ENCODE data around the gene CPAMD8. TPM values are rescaled to one million over a fixed set of nuclear protein-coding genes. Genes with fewer than 3 reads are reported as not detected.
"Not testable (repeated sequence)": the region's sequence is repeated elsewhere in the genome, so short reads cannot be mapped to it uniquely, and the experiment has no call there.

Gene CPAMD8
- total RNA-seq, 1 donor from 2014 or later, result 294 TPM

GRCh38 chr19:16938211-16938610 lies 88.4 kb downstream of the CPAMD8 start:
- no peak for DNase-seq (ENCODE audit: extremely low spot score, unreplicated experiment)
- Mint-ChIP-seq H3K4me1 (ENCODE audit: unreplicated experiment) (no peaks in the 10 kb centered on the region), H3K27me3 (ENCODE audit: unreplicated experiment) (peaks cover 13% of the 10 kb centered on the region), H3K36me3 (ENCODE audit: unreplicated experiment) (peaks cover 35% of the 10 kb centered on the region), H3K4me3 (ENCODE audit: unreplicated experiment) (no peak overlapping the region), H3K27ac (ENCODE audit: unreplicated experiment) (no peak overlapping the region), H3K9me3 (ENCODE audit: unreplicated experiment) (peaks cover 18% of the 10 kb centered on the region)
- TF ChIP-seq CTCF (IDR thresholded peaks at IDR 0.05), result no peak

- H3K27ac Mint-ChIP-seq (ENCODE audit: unreplicated experiment); H3K4me1 Mint-ChIP-seq (ENCODE audit: unreplicated experiment); H3K4me3 Mint-ChIP-seq (ENCODE audit: unreplicated experiment); DNase-seq (ENCODE audit: extremely low spot score, unreplicated experiment): not testable (repeated sequence)
- peaks cover 13% of the 10 kb centered on the region for H3K27me3 Mint-ChIP-seq (ENCODE audit: unreplicated experiment)
- H3K36me3 Mint-ChIP-seq (ENCODE audit: unreplicated experiment), result peaks cover 35% of the 10 kb centered on the region
- H3K9me3 Mint-ChIP-seq (ENCODE audit: unreplicated experiment), result peaks cover 18% of the 10 kb centered on the region
Observed at GRCh38 chr19:16937796-16938195, 88.8 kb downstream of the CPAMD8 start.

DNA sequence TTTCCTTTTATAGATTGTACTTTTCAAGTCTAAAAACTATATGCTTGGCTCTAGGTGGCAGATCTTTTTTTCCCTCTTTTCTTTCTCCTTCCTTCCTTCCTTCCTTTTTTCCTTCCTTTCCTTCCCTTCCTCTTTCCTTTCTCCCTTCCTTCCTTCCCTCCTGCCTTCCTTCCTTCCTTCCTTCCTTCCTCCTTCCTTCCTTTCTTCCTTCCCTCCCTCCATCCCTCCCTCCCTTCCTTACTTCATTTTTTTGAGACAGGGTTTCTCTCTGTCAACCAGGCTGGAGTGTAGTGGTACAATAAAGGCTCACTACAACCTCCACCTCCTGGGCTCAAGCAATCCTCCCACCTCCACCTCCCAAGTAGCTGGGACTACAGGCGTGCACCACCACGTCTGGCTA lies 89.7 kb downstream of the CPAMD8 start:
- H3K36me3 Mint-ChIP-seq (ENCODE audit: unreplicated experiment), result peaks cover 36% of the 10 kb centered on the region

GRCh38 chr19:16934489-16934888 lies 92.1 kb downstream of the CPAMD8 start:
- no peaks in the 10 kb centered on the region for H3K4me1 Mint-ChIP-seq (ENCODE audit: unreplicated experiment)
- peaks cover 13% of the 10 kb centered on the region for H3K27me3 Mint-ChIP-seq (ENCODE audit: unreplicated experiment)
- peaks cover 21% of the 10 kb centered on the region for H3K9me3 Mint-ChIP-seq (ENCODE audit: unreplicated experiment)
- TF ChIP-seq CTCF (IDR thresholded peaks at IDR 0.05), result no peak
- no peak overlapping the region for H3K4me3 Mint-ChIP-seq (ENCODE audit: unreplicated experiment)
- peaks cover 40% of the 10 kb centered on the region for H3K36me3 Mint-ChIP-seq (ENCODE audit: unreplicated experiment)
- H3K27ac Mint-ChIP-seq (ENCODE audit: unreplicated experiment), result no peak overlapping the region
- DNase-seq (ENCODE audit: extremely low spot score, unreplicated experiment), result no peak

More for the DNA sequence above, 89.7 kb downstream of the CPAMD8 start:
- peaks cover 13% of the 10 kb centered on the region for H3K27me3 Mint-ChIP-seq (ENCODE audit: unreplicated experiment)
- no peak for TF ChIP-seq CTCF (IDR thresholded peaks at IDR 0.05)
- DNase-seq (ENCODE audit: extremely low spot score, unreplicated experiment), result no peak
- H3K4me3 Mint-ChIP-seq (ENCODE audit: unreplicated experiment), result no peak overlapping the region
- H3K4me1 Mint-ChIP-seq (ENCODE audit: unreplicated experiment), result no peaks in the 10 kb centered on the region
- H3K9me3 Mint-ChIP-seq (ENCODE audit: unreplicated experiment), result peaks cover 21% of the 10 kb centered on the region
- H3K27ac Mint-ChIP-seq (ENCODE audit: unreplicated experiment), result no peak overlapping the region

DNA sequence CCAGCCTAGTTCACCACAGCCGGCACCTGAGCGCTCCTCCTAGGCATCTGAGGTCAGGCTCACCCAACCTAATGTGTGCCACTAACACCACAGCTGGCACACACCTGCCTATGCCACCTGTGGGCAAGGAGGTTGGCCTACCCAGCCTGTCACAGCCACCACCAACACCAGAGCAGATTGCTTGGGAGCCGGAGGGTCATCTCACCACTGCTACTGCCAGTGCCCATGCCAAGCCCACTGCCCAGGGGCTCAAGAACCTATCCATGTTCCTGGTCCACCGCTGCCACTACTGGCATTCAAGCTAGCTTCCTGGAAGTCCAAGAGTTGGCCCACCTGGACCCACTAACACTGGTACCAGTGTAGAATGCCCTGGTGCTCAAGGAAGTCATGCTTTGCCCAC lies 95.3 kb downstream of the CPAMD8 start:
- no peak for TF ChIP-seq CTCF (IDR thresholded peaks at IDR 0.05)
- peaks cover 13% of the 10 kb centered on the region for H3K27me3 Mint-ChIP-seq (ENCODE audit: unreplicated experiment)
- DNase-seq (ENCODE audit: extremely low spot score, unreplicated experiment), result no peak
- H3K4me1 Mint-ChIP-seq (ENCODE audit: unreplicated experiment), result no peaks in the 10 kb centered on the region
- peaks cover 59% of the 10 kb centered on the region for H3K36me3 Mint-ChIP-seq (ENCODE audit: unreplicated experiment)
- H3K4me3 Mint-ChIP-seq (ENCODE audit: unreplicated experiment), result no peak overlapping the region
- peaks cover 39% of the 10 kb centered on the region for H3K9me3 Mint-ChIP-seq (ENCODE audit: unreplicated experiment)
- H3K27ac Mint-ChIP-seq (ENCODE audit: unreplicated experiment), result no peak overlapping the region

DNA sequence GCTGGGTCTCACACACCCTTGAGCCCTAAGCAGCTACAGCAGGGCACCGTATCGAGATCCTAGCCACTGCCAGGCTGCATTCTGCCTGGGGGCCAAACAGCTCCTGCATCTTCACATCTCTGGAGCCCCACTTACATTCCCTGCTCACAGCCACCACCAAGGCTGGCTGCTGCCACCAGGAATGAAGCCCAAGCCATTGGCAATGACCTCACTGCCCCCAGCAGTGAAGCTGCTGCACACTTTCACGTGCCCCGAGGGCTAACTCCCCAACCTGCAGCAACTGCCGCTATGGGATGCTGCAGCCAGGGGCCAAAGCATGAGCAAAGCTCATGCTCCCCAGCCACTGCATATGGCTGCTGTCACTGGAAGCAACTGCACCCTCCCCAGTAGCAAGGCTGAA lies 95.9 kb downstream of the CPAMD8 start:
- TF ChIP-seq CTCF (IDR thresholded peaks at IDR 0.05), result no peak
- Mint-ChIP-seq H3K27me3 (ENCODE audit: unreplicated experiment) (peaks cover 13% of the 10 kb centered on the region), H3K4me1 (ENCODE audit: unreplicated experiment) (no peaks in the 10 kb centered on the region), H3K36me3 (ENCODE audit: unreplicated experiment) (peaks cover 59% of the 10 kb centered on the region), H3K4me3 (ENCODE audit: unreplicated experiment) (no peak overlapping the region), H3K9me3 (ENCODE audit: unreplicated experiment) (peaks cover 39% of the 10 kb centered on the region), H3K27ac (ENCODE audit: unreplicated experiment) (no peak overlapping the region)
- no peak for DNase-seq (ENCODE audit: extremely low spot score, unreplicated experiment)

All from osteocyte (in vitro differentiated cells).